ENCODE data around the gene PROSER1.

- TF ChIP-seq PPARA (CRISPR knock-in tag; IDR thresholded peaks at IDR 0.05; ENCODE audit: borderline replicate concordance) (no peak), ESRRG (CRISPR knock-in tag; IDR thresholded peaks at IDR 0.05) (no peak)
These were observed 711 bp upstream of the PROSER1 start for GRCh38 chr13:39038569-39039030.

Data from SK-N-SH treated with all-trans-retinoic acid at 6 μM for 48 hours (cell line).